ENCODE measurements around the gene EMILIN1. TPM values are rescaled to one million over a fixed set of nuclear protein-coding genes. Genes with fewer than 3 reads are reported as not detected.

EMILIN1 gene
- total RNA-seq, 2 experiments from 2014 or later = 0.75 to 0.79 TPM

DNA sequence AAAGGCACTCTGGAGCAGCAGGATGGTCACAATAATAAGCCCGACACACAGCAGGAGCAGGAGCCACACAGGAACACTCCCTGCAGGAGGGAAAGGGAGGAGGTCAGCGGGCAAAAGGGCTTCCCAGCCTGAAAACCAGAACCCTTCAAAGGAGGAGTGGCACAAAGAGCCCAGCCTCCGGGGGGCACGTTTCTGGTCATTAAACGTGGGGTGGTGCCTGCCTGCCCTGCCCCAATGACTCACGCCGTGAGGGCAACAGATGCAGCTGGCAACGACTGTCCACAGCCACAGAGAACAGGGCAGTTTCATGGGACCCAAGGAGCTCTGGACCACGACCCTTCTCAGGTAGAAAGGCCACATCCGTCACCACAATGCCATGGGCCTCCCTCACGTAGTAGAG is 53.0 kb downstream of the EMILIN1 start:
- CTCF ChIA-PET = no interaction called here
- Mint-ChIP-seq H3K9me3 (ENCODE audit: low read depth) (no peaks in the 10 kb centered on the region), H3K4me3 (no peak overlapping the region), H3K27me3 (no peaks in the 10 kb centered on the region), H3K27ac (no peak overlapping the region), H3K36me3 (peaks cover 12% of the 10 kb centered on the region), H3K4me1 (peaks cover 26% of the 10 kb centered on the region)
- ATAC-seq (no peak), DNase-seq (no peak)

DNA sequence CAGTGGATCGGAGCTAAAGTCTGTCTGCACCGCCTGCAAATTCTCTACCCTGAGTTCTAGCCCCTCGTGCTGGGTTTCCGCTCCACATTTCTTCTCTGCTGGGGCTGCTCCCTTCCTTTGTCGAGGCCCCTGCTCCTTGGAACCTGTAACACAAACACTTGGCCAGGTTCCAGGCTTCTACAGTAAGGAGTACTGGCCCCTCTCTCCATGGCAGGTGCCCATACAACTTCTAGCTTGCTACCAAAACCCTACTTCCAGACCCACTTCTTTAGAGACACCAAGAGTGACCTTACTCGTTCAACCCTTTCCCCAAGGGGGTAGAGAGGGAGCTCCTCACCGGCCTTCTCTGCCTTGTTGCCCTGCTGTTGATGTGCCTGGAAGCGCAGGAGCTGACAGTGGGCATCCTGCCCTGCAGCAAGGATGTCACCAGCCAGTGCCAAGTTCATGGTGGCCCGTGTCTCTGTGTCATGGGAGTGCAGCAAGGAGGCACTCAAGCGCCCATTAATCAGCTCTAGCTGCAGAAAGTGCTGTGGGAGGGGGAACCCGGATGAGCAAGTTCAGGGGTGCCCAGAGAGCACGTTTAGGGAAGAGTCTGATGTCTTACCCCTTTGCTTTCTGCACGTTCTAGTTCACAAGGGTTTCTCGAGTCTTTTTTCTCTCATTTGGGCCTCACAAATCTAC is 54.9 kb downstream of the EMILIN1 start:
- Mint-ChIP-seq H3K27ac (peak overlapping the region; percentile 82), H3K4me1 (peaks cover 26% of the 10 kb centered on the region), H3K36me3 (peaks cover 12% of the 10 kb centered on the region), H3K4me3 (peak overlapping the region; percentile 93), H3K9me3 (ENCODE audit: low read depth) (no peaks in the 10 kb centered on the region), H3K27me3 (no peaks in the 10 kb centered on the region)
- no peak for ATAC-seq
- CTCF ChIA-PET = interaction anchor here (0.8 to 3.3 kb wide), 18 partner anchors 9 to 171 kb away, joined by 3 to 32 read pairs (median 4); partner anchors contain the start of genes ABHD1, AGBL5 and TRIM54
- DNase-seq = peak; percentile 52

DNA sequence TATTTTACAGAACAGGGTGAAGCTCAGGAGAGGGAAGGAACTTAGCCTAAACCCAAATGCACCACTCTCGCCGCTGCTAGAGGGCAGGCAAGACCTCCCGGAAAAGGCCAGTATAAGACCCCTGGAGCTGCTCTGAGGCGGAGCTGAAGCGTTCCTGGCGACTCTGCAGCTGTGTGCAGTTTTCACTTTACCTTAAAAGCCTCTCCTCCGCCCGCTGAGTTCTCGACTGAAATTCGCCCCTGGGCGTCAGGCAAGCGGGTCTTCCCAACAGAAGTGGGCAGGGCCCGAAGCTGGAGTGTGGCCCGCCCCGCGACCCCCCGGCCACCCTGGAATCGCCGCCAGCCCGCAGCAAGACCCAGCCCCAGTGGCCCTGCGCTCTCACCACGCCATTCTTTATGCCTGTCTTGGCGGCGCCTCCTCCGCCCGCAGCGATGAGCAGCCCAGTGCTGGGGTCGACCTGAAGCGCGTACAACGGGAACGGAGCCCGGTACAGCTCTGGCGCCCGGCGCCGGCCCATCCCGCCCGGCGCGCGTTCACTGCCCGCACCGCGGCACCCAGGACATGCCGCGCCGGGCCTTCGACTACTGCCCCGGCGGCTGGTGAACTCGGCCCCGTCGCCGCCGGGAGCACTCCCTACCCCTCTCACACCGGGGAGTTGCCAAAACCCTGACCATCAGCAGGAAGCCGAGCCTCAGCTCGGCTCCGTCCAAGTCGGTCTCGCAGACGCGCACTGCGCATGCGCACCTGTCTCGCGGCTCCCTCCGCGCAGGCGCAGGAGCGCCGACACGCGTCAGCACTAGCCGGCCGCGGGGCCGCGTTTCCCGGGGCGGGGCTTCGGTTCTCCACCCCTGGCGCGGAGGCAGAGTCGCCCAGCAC is 55.7 kb downstream of the EMILIN1 start, which contains the start of gene PREB:
PREB (minus strand) TSS at position 732 of the 876 bp plus-strand sequence; CDS start at position 517, 215 bp downstream.
- peaks cover 12% of the 10 kb centered on the region for H3K36me3 Mint-ChIP-seq
- peaks cover 26% of the 10 kb centered on the region for H3K4me1 Mint-ChIP-seq
- peak; percentile 98 for ATAC-seq
- H3K9me3 Mint-ChIP-seq (ENCODE audit: low read depth) = no peaks in the 10 kb centered on the region
- CTCF ChIA-PET = interaction anchor here (0.8 to 3.3 kb wide), 20 partner anchors 8 to 287 kb away, joined by 3 to 32 read pairs (median 4); partner anchors contain the start of genes ABHD1, AGBL5 and TRIM54
- H3K27ac Mint-ChIP-seq = peak within 1 kb of the TSS; percentile 97
- peak within 1 kb of the TSS; percentile 93 for H3K4me3 Mint-ChIP-seq
- peak; percentile 99 for DNase-seq
- no peaks in the 10 kb centered on the region for H3K27me3 Mint-ChIP-seq

DNA sequence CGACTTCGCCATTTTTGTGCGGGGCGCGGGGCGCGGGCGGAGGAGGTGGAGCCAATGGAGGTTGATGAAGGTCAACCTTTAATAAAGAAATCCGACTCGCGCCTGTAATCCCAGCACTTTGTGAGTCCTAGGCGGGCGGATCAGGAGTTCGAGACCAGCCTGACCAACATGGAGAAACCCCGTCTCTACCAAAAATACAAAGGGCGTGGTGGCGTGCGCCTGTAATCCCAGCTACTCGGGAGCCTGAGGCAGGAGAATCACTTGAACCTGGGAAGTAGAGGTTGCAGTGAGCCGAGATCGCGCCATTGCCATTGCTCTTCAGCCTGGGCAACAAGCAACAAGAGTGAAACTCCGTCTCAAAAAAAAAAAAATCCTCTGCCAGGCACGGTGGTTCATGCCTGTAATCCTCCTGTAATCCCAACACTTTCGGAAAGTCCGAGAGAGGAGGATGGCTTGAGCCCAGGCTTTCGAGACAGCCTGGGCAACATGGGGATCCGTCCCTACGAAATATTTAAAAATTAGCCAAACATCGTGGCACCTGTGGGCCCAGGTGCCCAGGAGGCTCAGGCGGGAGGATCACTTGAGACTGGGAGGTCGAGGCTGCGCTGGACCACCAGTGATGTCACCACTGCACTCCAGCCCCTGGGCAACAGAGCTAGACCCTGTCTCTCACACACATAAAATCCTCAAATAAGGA is 56.5 kb downstream of the EMILIN1 start:
- Mint-ChIP-seq H3K36me3 (peaks cover 11% of the 10 kb centered on the region), H3K27me3 (peaks cover 3% of the 10 kb centered on the region), H3K4me3 (peak overlapping the region; percentile 93), H3K27ac (peak overlapping the region; percentile 97), H3K9me3 (ENCODE audit: low read depth) (no peaks in the 10 kb centered on the region), H3K4me1 (peaks cover 26% of the 10 kb centered on the region)
- no peak for DNase-seq
- CTCF ChIA-PET = interaction anchor here (0.9 to 3.3 kb wide), 11 partner anchors 11 to 288 kb away, joined by 3 to 32 read pairs (median 4); partner anchors contain the start of gene ABHD1
- ATAC-seq = no peak

DNA sequence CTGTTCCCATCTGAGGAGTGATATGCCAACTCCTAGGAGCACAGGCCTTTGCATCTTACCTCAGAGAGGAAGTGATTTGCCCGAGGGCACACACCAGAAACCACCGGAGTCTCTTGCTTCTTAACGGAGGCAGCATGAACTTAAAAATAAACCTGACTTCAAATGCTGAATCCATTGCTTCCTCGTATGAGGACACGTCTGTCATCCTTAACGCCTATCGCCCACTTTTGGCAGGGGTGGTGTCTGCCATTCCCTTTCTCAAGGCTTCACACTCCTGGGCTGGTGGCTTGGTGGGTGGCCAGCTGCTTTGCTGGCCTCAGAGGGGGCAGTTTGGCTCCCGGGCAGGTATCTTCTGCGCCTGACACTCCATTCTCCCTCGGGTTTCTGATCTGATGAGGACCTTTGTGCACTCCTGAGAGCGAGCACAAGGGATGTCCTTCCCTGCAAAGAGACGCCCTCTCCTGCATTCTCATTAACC is 57.1 kb downstream of the EMILIN1 start:
- Mint-ChIP-seq H3K9me3 (ENCODE audit: low read depth) (no peaks in the 10 kb centered on the region), H3K27ac (peak overlapping the region; percentile 72), H3K36me3 (peaks cover 9% of the 10 kb centered on the region), H3K4me3 (peak overlapping the region; percentile 93), H3K4me1 (peaks cover 26% of the 10 kb centered on the region), H3K27me3 (peaks cover 4% of the 10 kb centered on the region)
- CTCF ChIA-PET = interaction anchor here (0.7 to 3.3 kb wide), 3 partner anchors 11 to 15 kb away, joined by 4 to 32 read pairs (median 4); partner anchors contain the start of gene ABHD1
- DNase-seq = no peak
- ATAC-seq = no peak

Other genes starting within 250 kb of the EMILIN1 start
- not detected for gene DPYSL5, start 230.5 kb upstream of the EMILIN1 start, total RNA-seq
- gene MAPRE3, start 108.0 kb upstream of the EMILIN1 start, total RNA-seq = 1 to 10 TPM in 1 of 2 experiments, under 1 TPM in 1; 0.91 to 1.3 TPM
- gene TMEM214, start 45.6 kb upstream of the EMILIN1 start, total RNA-seq = 10 to 100 TPM; 68.7 to 86.6 TPM
- 10 to 100 TPM; 13.8 to 15.1 TPM for gene AGBL5, start 26.9 kb upstream of the EMILIN1 start, total RNA-seq
- gene OST4, start 7.0 kb upstream of the EMILIN1 start, total RNA-seq = 100 to 1,000 TPM; 248 to 318 TPM
- gene KHK, start 8.2 kb downstream of the EMILIN1 start, total RNA-seq = 1 to 10 TPM; 8.0 to 8.8 TPM
- 1 to 10 TPM; 1.1 to 2.5 TPM for gene CGREF1, start 40.5 kb downstream of the EMILIN1 start, total RNA-seq
- gene ABHD1, start 45.2 kb downstream of the EMILIN1 start, total RNA-seq = under 1 TPM; 0.21 to 0.29 TPM
- gene PREB, start 56.0 kb downstream of the EMILIN1 start, total RNA-seq = 10 to 100 TPM; 61.6 to 69.4 TPM
- gene PRR30, start 60.8 kb downstream of the EMILIN1 start, total RNA-seq = not detected
- not detected for gene TCF23, start 70.4 kb downstream of the EMILIN1 start, total RNA-seq
- gene ATRAID, start 133.4 kb downstream of the EMILIN1 start, total RNA-seq = 10 to 100 TPM; 78.6 to 84.0 TPM
- 10 to 100 TPM; 35.0 to 47.9 TPM for gene SLC5A6, start 133.7 kb downstream of the EMILIN1 start, total RNA-seq
- 10 to 100 TPM; 78.6 to 99.5 TPM for gene CAD, start 138.8 kb downstream of the EMILIN1 start, total RNA-seq
- gene SLC30A3, start 184.4 kb downstream of the EMILIN1 start, total RNA-seq = under 1 TPM; 0.38 to 0.47 TPM
- gene DNAJC5G, start 196.8 kb downstream of the EMILIN1 start, total RNA-seq = not detected
- under 1 TPM in 1 of 2 experiments, not detected in 1; 0.28 TPM for gene TRIM54, start 203.8 kb downstream of the EMILIN1 start, total RNA-seq
- gene UCN, start 229.8 kb downstream of the EMILIN1 start, total RNA-seq = 1 to 10 TPM; 1.1 to 2.6 TPM
- gene MPV17, start 244.5 kb downstream of the EMILIN1 start, total RNA-seq = 10 to 100 TPM; 87.4 to 97.6 TPM

Measured in activated CD8-positive, alpha-beta memory T cell treated with anti-CD3 and anti-CD28 coated beads, Interleukin-2, amount 10 ng/mL, durations not matched to agents 7 days and 5 days (primary cell).